ENCODE measurements around the gene NFS1. TPM values are rescaled to one million over a fixed set of nuclear protein-coding genes. Genes with fewer than 3 reads are reported as not detected.

NFS1 gene
- total and polyA plus RNA-seq, 2 experiments from 2014 or later, result 38.1 to 48.5 TPM

- Histone ChIP-seq H4K20me1 (ENCODE audit: insufficient read depth, poor library complexity, severe bottlenecking) (peaks cover 96% of the 10 kb centered on the region), H3K36me3 (replicated peaks; ENCODE audit: insufficient read depth, low read depth) (no peaks in the 10 kb centered on the region), H3K9me3 (ENCODE audit: low read depth) (no peaks in the 10 kb centered on the region), H3K27me3 (no peaks in the 10 kb centered on the region), H3K9me2 (replicated peaks; ENCODE audit: insufficient read depth) (no peaks in the 10 kb centered on the region), H3K4me1 (ENCODE audit: insufficient read depth) (peaks cover 11% of the 10 kb centered on the region), H3K79me2 (peaks cover 100% of the 10 kb centered on the region), H3K27ac (no peak overlapping the region), H2AFZ (no peak overlapping the region), H3K4me2 (no peak overlapping the region), H3K4me3 (no peak overlapping the region)
- TF ChIP-seq CTCF (IDR thresholded peaks at IDR 0.05; ENCODE audit: poor library complexity) (no peak), EZH2 (IDR thresholded peaks at IDR 0.05; ENCODE audit: borderline replicate concordance) (no peak), EZH2phosphoT487 (IDR thresholded peaks at IDR 0.05; ENCODE audit: low read depth, severe bottlenecking, unreplicated experiment) (no peak)
- DNase-seq (ENCODE audit: low spot score), result no peak
- WGBS (ENCODE audit: low lambda C conversion rate, missing lambda C conversion rate), result 98% methylated on average over 13 of the region's 13 CpGs
Measured at GRCh38 chr20:35652641-35653429, 46.3 kb downstream of the NFS1 start.

GRCh38 chr20:35651958-35652357, 47.2 kb downstream of the NFS1 start:
- Histone ChIP-seq H3K27ac (no peak overlapping the region), H3K4me3 (no peak overlapping the region), H3K79me2 (peaks cover 100% of the 10 kb centered on the region), H3K9me3 (ENCODE audit: low read depth) (no peaks in the 10 kb centered on the region), H3K36me3 (replicated peaks; ENCODE audit: insufficient read depth, low read depth) (no peaks in the 10 kb centered on the region), H3K4me1 (ENCODE audit: insufficient read depth) (peaks cover 11% of the 10 kb centered on the region), H3K27me3 (no peaks in the 10 kb centered on the region), H3K4me2 (no peak overlapping the region), H2AFZ (no peak overlapping the region), H4K20me1 (ENCODE audit: insufficient read depth, poor library complexity, severe bottlenecking) (peaks cover 93% of the 10 kb centered on the region), H3K9me2 (replicated peaks; ENCODE audit: insufficient read depth) (no peaks in the 10 kb centered on the region)
- DNase-seq (ENCODE audit: low spot score), result no peak
- no peak for TF ChIP-seq CTCF (IDR thresholded peaks at IDR 0.05; ENCODE audit: poor library complexity)
- no peak for TF ChIP-seq EZH2 (IDR thresholded peaks at IDR 0.05; ENCODE audit: borderline replicate concordance)
- TF ChIP-seq EZH2phosphoT487 (IDR thresholded peaks at IDR 0.05; ENCODE audit: low read depth, severe bottlenecking, unreplicated experiment), result no peak

- H3K79me2 ChIP-seq, result peaks cover 100% of the 10 kb centered on the region
- WGBS (ENCODE audit: low lambda C conversion rate, missing lambda C conversion rate), result 84% methylated on average over 3 of the region's 3 CpGs
- DNase-seq (ENCODE audit: low spot score), result no peak
- no peak overlapping the region for H2AFZ ChIP-seq
- H3K4me1 ChIP-seq (ENCODE audit: insufficient read depth), result peaks cover 11% of the 10 kb centered on the region
- no peak overlapping the region for H3K4me2 ChIP-seq
- no peak overlapping the region for H3K27ac ChIP-seq
- TF ChIP-seq EZH2phosphoT487 (IDR thresholded peaks at IDR 0.05; ENCODE audit: low read depth, severe bottlenecking, unreplicated experiment) (no peak), EZH2 (IDR thresholded peaks at IDR 0.05; ENCODE audit: borderline replicate concordance) (no peak), CTCF (IDR thresholded peaks at IDR 0.05; ENCODE audit: poor library complexity) (no peak)
- no peak overlapping the region for H3K4me3 ChIP-seq
- H3K9me3 ChIP-seq (ENCODE audit: low read depth), result no peaks in the 10 kb centered on the region
- no peaks in the 10 kb centered on the region for H3K27me3 ChIP-seq
- no peaks in the 10 kb centered on the region for H3K36me3 ChIP-seq (replicated peaks; ENCODE audit: insufficient read depth, low read depth)
- H3K9me2 ChIP-seq (replicated peaks; ENCODE audit: insufficient read depth), result no peaks in the 10 kb centered on the region
- peaks cover 89% of the 10 kb centered on the region for H4K20me1 ChIP-seq (ENCODE audit: insufficient read depth, poor library complexity, severe bottlenecking)
Measured at GRCh38 chr20:35650632-35651031, 48.5 kb downstream of the NFS1 start.
